Choroid plexus epithelial cell (primary cell): Measurements from ENCODE around the gene BUB3.

ENCODE experiments used
- DNase-seq: peaks from one replicate; pipeline ENCODE4 v3.0.0-alpha.2; 2010; ENCODE audit warnings: low read depth
- H3K4me3 ChIP-seq: 2 replicates; pipeline ENCODE4 v1.5.1; 2011; ENCODE audit warnings: low read depth, mild to moderate bottlenecking, control low read depth, low read length, moderate library complexity
- TF ChIP-seq, protein P1 (sequence below): conservative IDR thresholded peaks from 2 replicates; pipeline ENCODE4 v1.5.1; 2011; ENCODE audit warnings: low read depth, mild to moderate bottlenecking, control low read depth, inconsistent platforms, low read length, moderate library complexity

The BUB3 gene

DNA sequence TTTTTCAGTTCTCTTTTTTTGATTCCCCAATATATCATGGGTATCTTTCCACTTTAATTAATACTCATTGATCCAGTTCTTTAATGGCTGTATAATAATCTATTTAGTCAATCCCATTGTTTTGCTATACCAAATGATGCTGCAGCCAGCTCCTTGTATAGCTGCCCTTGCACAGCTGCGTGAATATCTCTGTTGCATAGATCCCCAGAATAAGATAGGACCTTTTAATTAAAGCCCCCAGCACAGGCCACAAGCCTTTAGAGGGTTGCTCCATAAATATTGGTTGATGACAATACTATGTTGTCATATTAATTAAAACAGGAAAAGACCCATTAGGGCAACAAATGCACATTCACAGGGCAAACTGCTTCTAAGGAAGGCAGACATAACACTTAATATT, 57.9 kb downstream of the BUB3 start:
- no peak overlapping the region for H3K4me3 ChIP-seq
- DNase-seq = no peak
- TF ChIP-seq, protein P1, sequence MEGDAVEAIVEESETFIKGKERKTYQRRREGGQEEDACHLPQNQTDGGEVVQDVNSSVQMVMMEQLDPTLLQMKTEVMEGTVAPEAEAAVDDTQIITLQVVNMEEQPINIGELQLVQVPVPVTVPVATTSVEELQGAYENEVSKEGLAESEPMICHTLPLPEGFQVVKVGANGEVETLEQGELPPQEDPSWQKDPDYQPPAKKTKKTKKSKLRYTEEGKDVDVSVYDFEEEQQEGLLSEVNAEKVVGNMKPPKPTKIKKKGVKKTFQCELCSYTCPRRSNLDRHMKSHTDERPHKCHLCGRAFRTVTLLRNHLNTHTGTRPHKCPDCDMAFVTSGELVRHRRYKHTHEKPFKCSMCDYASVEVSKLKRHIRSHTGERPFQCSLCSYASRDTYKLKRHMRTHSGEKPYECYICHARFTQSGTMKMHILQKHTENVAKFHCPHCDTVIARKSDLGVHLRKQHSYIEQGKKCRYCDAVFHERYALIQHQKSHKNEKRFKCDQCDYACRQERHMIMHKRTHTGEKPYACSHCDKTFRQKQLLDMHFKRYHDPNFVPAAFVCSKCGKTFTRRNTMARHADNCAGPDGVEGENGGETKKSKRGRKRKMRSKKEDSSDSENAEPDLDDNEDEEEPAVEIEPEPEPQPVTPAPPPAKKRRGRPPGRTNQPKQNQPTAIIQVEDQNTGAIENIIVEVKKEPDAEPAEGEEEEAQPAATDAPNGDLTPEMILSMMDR = no peak

DNA sequence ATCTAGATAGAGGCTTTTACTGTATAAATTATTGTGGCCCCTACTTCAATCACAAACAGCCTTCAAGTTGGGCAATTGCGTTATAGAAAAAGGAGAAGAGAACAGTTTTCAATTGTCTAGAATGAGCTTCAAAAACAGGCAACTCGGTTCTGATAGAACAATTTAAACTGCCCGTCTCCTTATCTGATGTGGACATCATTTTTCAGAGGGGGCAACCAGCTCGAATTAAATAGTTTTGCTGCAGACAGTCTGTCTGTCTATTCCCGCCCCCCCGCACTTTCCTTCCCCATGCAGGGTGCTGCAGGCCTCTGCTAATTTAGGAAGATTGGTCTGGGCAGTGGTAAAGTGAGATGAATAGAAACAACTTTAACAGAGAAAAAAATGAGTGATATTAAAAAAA, 58.4 kb downstream of the BUB3 start:
- H3K4me3 ChIP-seq = no peak overlapping the region
- TF ChIP-seq, protein P1 = no peak
- DNase-seq = no peak

DNA sequence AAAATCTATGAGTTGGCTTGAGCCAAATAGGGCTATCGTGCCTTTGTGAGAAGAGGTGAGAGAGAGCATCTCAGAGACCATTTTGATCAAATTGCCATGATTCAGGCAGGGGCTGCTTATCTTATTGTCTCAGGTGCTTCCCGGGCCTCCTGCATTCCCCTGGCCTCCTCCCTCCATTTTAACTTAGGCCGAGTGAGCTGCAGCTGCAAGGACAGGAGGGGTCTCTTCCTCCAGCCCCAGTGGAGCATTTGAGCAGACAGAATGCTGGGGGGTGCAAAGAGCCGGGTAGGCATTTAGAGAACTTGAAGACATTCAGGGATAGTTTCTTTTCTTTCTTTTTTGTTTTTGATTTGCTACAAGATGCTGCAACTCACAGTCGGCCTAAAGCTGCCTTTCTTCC, 59.0 kb downstream of the BUB3 start:
- no peak overlapping the region for H3K4me3 ChIP-seq
- DNase-seq = no peak
- TF ChIP-seq, protein P1 = no peak
